H1 (cell line): ENCODE data around the gene UBE2H. TPM values are rescaled to one million over a fixed set of nuclear protein-coding genes. Genes with fewer than 3 reads are reported as not detected.

ENCODE experiments used
- NRF1 ChIP-seq: IDR thresholded peaks from 2 replicates; pipeline ENCODE4 v1.6.1; 2011; ENCODE audit warnings: mild to moderate bottlenecking, low read depth, low read length, improper control_type of control experiment
- SAP30 ChIP-seq: fragments of 300-600 bp; sonication (generic); IDR thresholded peaks from 2 replicates; pipeline ENCODE4 v1.7.1; 2012; ENCODE audit warnings: low read length, moderate library complexity, mild to moderate bottlenecking, inconsistent platforms; ENCODE audit not compliant: insufficient read depth, insufficient replicate concordance
- SP2 ChIP-seq: IDR thresholded peaks from 2 replicates; pipeline ENCODE4 v1.6.1; 2012; ENCODE audit warnings: mild to moderate bottlenecking, low read length, inconsistent platforms
- polyA plus RNA-seq, 7 experiments: library from polyadenylated mRNA; depleted of rRNA in 3 of 7; stranded (reverse) in 5 of 7; unstranded in 2 of 7; fragments of >200 nt in 5 of 7; fragments of 200-250 nt in 2 of 7; gene quantifications; 1 replicate in 5 of 7; 2 replicates in 1 of 7; 4 replicates in 1 of 7; pipeline versions ENCODE4 v1.2.1 to v1.2.3, GENCODE V29; 2011 to 2013; ENCODE audit warnings: missing spikeins in 2 of 7, mixed read lengths in 2 of 7
- total RNA-seq: library from RNA; stranded (reverse); fragmentation: NEBNext Ultra II Directional; extraction: Animal tissue kit (Norgen Biotek cat#: 25700); gene quantifications from 2 replicates; pipeline ENCODE4 v1.2.1, GENCODE V29; 2021

Gene UBE2H
- total and polyA plus RNA-seq, 2 of the 8 experiments (the other 6 are each of a cell fraction or from before 2014, with no cell fraction given): 30.6 to 62.2 TPM

- no peak for TF ChIP-seq SP2
- TF ChIP-seq NRF1: no peak
- TF ChIP-seq SAP30: no peak
Observed at GRCh38 chr7:129959471-129960203, 6.9 kb upstream of the UBE2H start (continued).
